Left lung (tissue), 10 donors: ENCODE data around the gene PCGF2. TPM values are rescaled to one million over a fixed set of nuclear protein-coding genes. Genes with fewer than 3 reads are reported as not detected.
"Not testable (repeated sequence)": the region's sequence is repeated elsewhere in the genome, so short reads cannot be mapped to it uniquely, and the experiment has no call there.

Experiments used
- ATAC-seq: fragments of 200-7000 bp; cut with Tn5 transposase; one replicate; pipeline ENCODE4 v1.9.1; 2020; ENCODE audit warnings: moderate library complexity
- DNase-seq, 4 donors: peaks; one replicate each; pipeline ENCODE4 v3.0.0-alpha.2; 2013 to 2020
- H3K27ac ChIP-seq, 2 donors: fragments of 200-600 bp; sonication (generic) in 1 of 2; one replicate each; pipeline versions ENCODE4 v1.5.0 to v1.8.0; 2020 to 2021
- H3K27me3 ChIP-seq, 2 donors: fragments of 200-600 bp; sonication (generic) in 1 of 2; one replicate each; pipeline versions ENCODE4 v1.5.0 to v1.8.0; 2020 to 2021
- H3K36me3 ChIP-seq, 2 donors: fragments of 200-600 bp; sonication (generic) in 1 of 2; one replicate each; pipeline versions ENCODE4 v1.5.0 to v1.8.0; 2020 to 2021
- H3K4me1 ChIP-seq, 2 donors: fragments of 200-600 bp; one replicate each; pipeline ENCODE4 v1.8.0; 2021
- H3K4me3 ChIP-seq, 2 donors: fragments of 200-600 bp; sonication (generic) in 1 of 2; one replicate each; pipeline versions ENCODE4 v1.5.0 to v1.8.0; 2020 to 2021; ENCODE audit warnings: mild to moderate bottlenecking in 1 of 2
- H3K9me3 ChIP-seq, 2 donors: fragments of 200-600 bp; sonication (generic) in 1 of 2; one replicate each; pipeline versions ENCODE4 v1.5.0 to v1.8.0; 2020 to 2021
- intact Hi-C, 2 donors: fragments of 100-400 bp; cut with DNase I; formaldehyde crosslinking; loops; one replicate each; pipeline versions ENCODE4 v1.11.2 to v1.14.2; 2022
- polyA plus RNA-seq, 6 donors: library from polyadenylated mRNA; unstranded; fragments of 120-200 nt; gene quantifications; one replicate each; pipeline ENCODE4 v1.2.1, GENCODE V29; 2013; ENCODE audit not compliant: insufficient read length in 6 of 6
- total RNA-seq, 2 donors: library from RNA; stranded (reverse); fragmentation: NEBNext Ultra II Directional; extraction: Animal tissue kit (Norgen Biotek cat#: 25700); gene quantifications; one replicate each; pipeline ENCODE4 v1.2.1, GENCODE V29; 2021
- TF ChIP-seq, protein P1 (sequence below), 2 donors: fragments of 200-600 bp; sonication (generic) in 1 of 2; IDR thresholded peaks; one replicate each; pipeline versions ENCODE4 v1.5.0 to v1.8.0; 2021; ENCODE audit warnings: antibody characterized with exemption in 2 of 2
- donor health status: DM: no; HTN: yes; CAD: no.
- donor health status: DM: no; HTN: no; CAD: no.

PCGF2 gene
- total and polyA plus RNA-seq, 8 donors: 40.0 to 102 (median 85.0) TPM

DNA sequence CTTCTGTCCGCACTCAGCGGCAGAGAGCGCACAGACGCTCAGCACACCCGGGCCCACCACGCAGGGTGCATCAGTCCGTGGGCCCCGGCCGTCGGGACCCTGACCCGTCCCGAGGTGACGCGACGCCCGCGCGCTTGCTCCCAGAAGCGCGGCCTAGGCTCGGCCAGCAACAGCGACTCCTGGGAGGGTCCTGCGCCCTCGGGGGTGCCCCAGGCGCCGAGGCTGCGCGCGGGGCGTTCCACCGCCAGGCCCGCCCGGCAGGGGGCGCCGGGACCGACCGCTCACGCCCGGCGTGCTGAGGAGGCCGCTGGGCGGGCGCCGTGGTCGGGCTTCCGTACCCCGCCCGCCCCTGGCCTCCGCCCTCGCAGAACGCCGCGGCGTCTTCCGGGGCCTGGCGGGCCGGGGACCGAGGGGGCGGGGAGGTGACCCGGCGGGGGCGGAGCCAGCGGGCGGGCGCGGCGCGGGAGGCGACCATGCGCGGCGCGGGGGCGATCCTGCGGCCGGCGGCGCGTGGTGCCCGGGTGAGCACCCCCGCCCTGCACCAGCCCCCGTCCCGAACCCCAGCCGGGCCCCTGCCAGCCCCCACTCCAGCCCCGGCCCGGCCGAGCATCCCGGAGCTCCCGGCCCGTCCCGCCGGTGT is 18.1 kb downstream of the PCGF2 start, which contains the start of gene CISD3:
CISD3 (plus strand) TSS at position 456 of the 640 bp plus-strand sequence; CDS start at position 474, 18 bp downstream.
- peak; percentile 89 for ATAC-seq
- Histone ChIP-seq H3K4me3 (peak within 1 kb of the TSS; percentile 60 to 74), H3K27ac (peak within 1 kb of the TSS; percentile 79 to 85), H3K9me3 (no peaks in the 10 kb centered on the region), H3K27me3 (no peaks in the 10 kb centered on the region), H3K4me1 (peaks cover 18 to 52% of the 10 kb centered on the region in 2 donors), H3K36me3 (peaks cover 0 to 23% of the 10 kb centered on the region in 2 donors)
- TF ChIP-seq, protein P1, sequence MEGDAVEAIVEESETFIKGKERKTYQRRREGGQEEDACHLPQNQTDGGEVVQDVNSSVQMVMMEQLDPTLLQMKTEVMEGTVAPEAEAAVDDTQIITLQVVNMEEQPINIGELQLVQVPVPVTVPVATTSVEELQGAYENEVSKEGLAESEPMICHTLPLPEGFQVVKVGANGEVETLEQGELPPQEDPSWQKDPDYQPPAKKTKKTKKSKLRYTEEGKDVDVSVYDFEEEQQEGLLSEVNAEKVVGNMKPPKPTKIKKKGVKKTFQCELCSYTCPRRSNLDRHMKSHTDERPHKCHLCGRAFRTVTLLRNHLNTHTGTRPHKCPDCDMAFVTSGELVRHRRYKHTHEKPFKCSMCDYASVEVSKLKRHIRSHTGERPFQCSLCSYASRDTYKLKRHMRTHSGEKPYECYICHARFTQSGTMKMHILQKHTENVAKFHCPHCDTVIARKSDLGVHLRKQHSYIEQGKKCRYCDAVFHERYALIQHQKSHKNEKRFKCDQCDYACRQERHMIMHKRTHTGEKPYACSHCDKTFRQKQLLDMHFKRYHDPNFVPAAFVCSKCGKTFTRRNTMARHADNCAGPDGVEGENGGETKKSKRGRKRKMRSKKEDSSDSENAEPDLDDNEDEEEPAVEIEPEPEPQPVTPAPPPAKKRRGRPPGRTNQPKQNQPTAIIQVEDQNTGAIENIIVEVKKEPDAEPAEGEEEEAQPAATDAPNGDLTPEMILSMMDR (IDR thresholded peaks at IDR 0.05): peak; percentile 69 to 82
- intact Hi-C loops: no loop called here
- DNase-seq: peak; percentile 74 to 98 (median 88)

DNA sequence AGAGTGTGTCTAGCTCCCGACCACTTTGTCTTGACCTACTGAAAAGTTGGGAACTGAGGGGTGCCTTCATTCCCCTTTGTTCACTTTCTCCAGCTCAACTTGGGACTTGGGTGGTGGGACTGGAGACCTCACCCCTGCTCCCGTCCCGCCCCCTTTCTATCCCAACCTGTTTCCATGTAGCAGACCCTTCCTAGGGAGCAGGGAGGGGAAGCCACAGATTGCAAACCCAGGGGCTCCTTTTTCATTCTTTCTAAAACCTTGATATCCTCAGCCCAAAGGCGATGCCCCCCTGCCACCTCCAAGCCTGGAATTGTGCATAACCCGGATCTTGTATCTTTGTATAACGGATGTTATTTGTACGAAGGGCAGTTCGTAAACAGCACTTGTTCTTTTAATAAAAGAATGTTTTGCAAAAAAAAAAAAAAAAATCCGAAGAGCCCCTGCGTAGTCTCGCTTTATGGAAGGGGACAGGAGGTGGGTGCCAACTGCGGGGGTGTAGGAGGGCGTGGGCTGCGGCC is 18.7 kb downstream of the PCGF2 start:
- H3K9me3 ChIP-seq: no peaks in the 10 kb centered on the region
- no peaks in the 10 kb centered on the region for H3K27me3 ChIP-seq
- TF ChIP-seq, protein P1 (IDR thresholded peaks at IDR 0.05): no peak
- peaks cover 0 to 28% of the 10 kb centered on the region in 2 donors for H3K36me3 ChIP-seq
- H3K4me1 ChIP-seq: peaks cover 18 to 54% of the 10 kb centered on the region in 2 donors
- intact Hi-C loops: no loop called here
- no peak for ATAC-seq
- no peak for DNase-seq
- peak overlapping the region; percentile 79 to 85 for H3K27ac ChIP-seq
- H3K4me3 ChIP-seq: peak overlapping the region; percentile 35 to 74

DNA sequence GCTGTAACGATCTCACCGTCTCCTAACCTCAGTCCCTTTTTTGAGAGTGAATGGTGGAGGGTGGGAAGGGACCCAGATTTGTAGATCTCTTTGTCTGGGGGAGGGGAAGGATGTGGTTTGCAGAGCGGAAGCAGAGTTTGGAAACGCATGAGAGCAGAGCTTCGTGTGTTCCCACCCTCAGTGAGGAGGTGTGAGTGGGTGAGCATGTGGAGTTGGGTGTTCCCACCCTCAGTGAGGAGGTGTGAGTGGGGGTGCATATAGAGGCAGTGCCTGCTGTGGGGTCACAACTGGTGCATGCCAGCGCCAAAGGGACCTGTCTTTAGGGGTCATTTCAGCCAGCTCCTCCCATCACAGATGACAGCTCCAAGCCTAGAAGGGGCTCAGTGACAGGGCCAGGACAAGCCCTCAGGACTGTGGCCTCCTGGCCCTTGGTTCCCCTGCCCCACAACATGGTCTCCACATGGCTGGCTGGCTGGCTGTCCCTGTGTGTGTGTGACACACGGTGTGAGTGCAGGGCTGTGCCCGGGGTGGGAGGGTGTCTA is 19.8 kb downstream of the PCGF2 start:
- Histone ChIP-seq H3K4me3 (no peak overlapping the region), H3K27me3 (no peaks in the 10 kb centered on the region), H3K9me3 (no peaks in the 10 kb centered on the region), H3K27ac (peak overlapping the region in 1 of 2 donors; percentile 85), H3K36me3 (peaks cover 0 to 28% of the 10 kb centered on the region in 2 donors), H3K4me1 (peaks cover 18 to 54% of the 10 kb centered on the region in 2 donors)
- intact Hi-C loops: no loop called here
- DNase-seq: no peak
- TF ChIP-seq, protein P1 (IDR thresholded peaks at IDR 0.05): no peak
- no peak for ATAC-seq

DNA sequence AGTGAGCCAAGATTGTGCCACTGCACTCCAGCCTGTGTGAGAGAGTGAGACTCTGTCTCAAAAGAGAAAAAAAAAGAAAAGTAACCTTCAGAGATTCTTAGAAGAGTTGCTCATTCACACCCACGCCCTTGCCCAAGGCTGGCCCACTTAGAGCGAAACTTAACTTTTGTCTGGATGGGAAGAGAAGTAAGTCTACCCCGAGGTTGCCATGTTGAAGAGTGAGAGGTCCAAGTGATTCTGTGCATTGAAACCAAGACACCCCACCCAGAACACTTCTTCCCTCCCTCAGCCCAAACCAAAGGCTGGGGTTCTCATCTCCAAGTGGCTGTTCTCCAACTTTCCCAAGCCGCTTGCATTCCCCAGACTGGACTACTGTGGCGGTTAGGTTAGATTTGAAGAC is 20.4 kb downstream of the PCGF2 start:
- TF ChIP-seq, protein P1 (IDR thresholded peaks at IDR 0.05): no peak
- intact Hi-C loops: no loop called here
- peaks cover 0 to 30% of the 10 kb centered on the region in 2 donors for H3K36me3 ChIP-seq
- peak overlapping the region in 1 of 2 donors; percentile 85 for H3K27ac ChIP-seq
- no peaks in the 10 kb centered on the region for H3K27me3 ChIP-seq
- H3K4me3 ChIP-seq: no peak overlapping the region
- DNase-seq: no peak
- H3K9me3 ChIP-seq: no peaks in the 10 kb centered on the region
- ATAC-seq: no peak
- peaks cover 18 to 54% of the 10 kb centered on the region in 2 donors for H3K4me1 ChIP-seq

DNA sequence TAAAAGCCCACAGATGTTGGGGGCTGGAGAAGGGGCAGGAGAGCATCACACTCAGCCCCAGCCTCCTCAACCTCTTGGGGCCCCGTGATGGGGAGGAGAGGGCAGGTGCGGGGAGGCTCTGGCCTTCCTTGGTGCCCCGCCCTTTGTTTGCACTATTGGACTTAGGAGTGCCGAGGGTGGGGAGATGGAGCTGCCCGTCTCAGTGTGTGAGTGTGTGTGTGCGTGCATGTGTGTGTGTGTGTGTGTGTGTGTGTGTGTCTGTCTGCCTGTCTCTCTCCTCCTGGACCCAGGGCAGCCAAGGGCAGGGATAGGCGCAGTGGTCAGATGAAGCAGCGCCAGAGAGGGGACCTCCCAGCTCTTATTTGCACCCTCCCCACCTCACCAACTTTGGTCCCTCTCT is 22.0 kb downstream of the PCGF2 start:
- H3K4me3 ChIP-seq, H3K27me3 ChIP-seq, intact Hi-C loops, H3K9me3 ChIP-seq, H3K27ac ChIP-seq, DNase-seq: not testable (repeated sequence)
- ATAC-seq: peak; percentile 17
- Histone ChIP-seq H3K4me1 (peaks cover 6 to 40% of the 10 kb centered on the region in 2 donors), H3K36me3 (peaks cover 0 to 46% of the 10 kb centered on the region in 2 donors)
